Smooth muscle cell (in vitro differentiated cells): ENCODE measurements around the gene HOXC11. TPM values are rescaled to one million over a fixed set of nuclear protein-coding genes. Genes with fewer than 3 reads are reported as not detected.

ENCODE experiments used
- DNase-seq: peaks from one replicate; lab custom pipeline; 2025; ENCODE audit not compliant: unreplicated experiment; lab: John Stamatoyannopoulos, UW
- H2AFZ ChIP-seq: fragments of 200-600 bp; sonication (generic); 2 replicates; pipeline ENCODE4 v1.6.0; 2016; ENCODE audit warnings: antibody characterized with exemption, low read depth, mild to moderate bottlenecking
- H3F3A ChIP-seq: fragments of 200-600 bp; sonication (generic); 2 replicates; pipeline ENCODE4 v1.6.0; 2017; ENCODE audit warnings: antibody characterized with exemption, low read depth
- H3K27ac ChIP-seq: fragments of 200-600 bp; sonication (generic); 2 replicates; pipeline ENCODE4 v1.5.1; 2016; ENCODE audit warnings: low read depth, mild to moderate bottlenecking
- H3K27me3 ChIP-seq: fragments of 200-600 bp; sonication (generic); 2 replicates; pipeline ENCODE4 v1.6.1; 2016; ENCODE audit warnings: low read depth, mild to moderate bottlenecking
- H3K36me3 ChIP-seq: fragments of 200-600 bp; sonication (generic); 2 replicates; pipeline ENCODE4 v1.5.1; 2016; ENCODE audit warnings: low read depth
- H3K4me1 ChIP-seq: fragments of 200-600 bp; sonication (generic); 2 replicates; pipeline ENCODE4 v1.5.1; 2016; ENCODE audit warnings: low read depth
- H3K4me2 ChIP-seq: fragments of 200-600 bp; sonication (generic); 2 replicates; pipeline ENCODE4 v1.6.0; 2016; ENCODE audit warnings: mild to moderate bottlenecking
- H3K4me3 ChIP-seq: fragments of 200-600 bp; sonication (generic); 2 replicates; pipeline ENCODE4 v1.5.1; 2016; ENCODE audit warnings: mild to moderate bottlenecking
- H3K79me2 ChIP-seq: fragments of 200-600 bp; sonication (generic); 2 replicates; pipeline ENCODE4 v1.6.0; 2016; ENCODE audit warnings: low read depth, mild to moderate bottlenecking
- H3K9ac ChIP-seq: fragments of 200-600 bp; sonication (generic); 2 replicates; pipeline ENCODE4 v1.6.0; 2016; ENCODE audit warnings: low read depth
- H3K9me3 ChIP-seq: fragments of 200-600 bp; sonication (generic); replicated peaks from 2 replicates; pipeline ENCODE4 v1.5.1; 2016; ENCODE audit warnings: low read depth
- H4K20me1 ChIP-seq: fragments of 200-600 bp; sonication (generic); 2 replicates; pipeline ENCODE4 v1.6.0; 2016; ENCODE audit warnings: low read depth
- CTCF ChIP-seq: fragments of 200-600 bp; sonication (generic); IDR thresholded peaks from 2 replicates; pipeline ENCODE4 v1.5.1; 2017; ENCODE audit warnings: borderline replicate concordance, mild to moderate bottlenecking, antibody characterized with exemption; ENCODE audit not compliant: insufficient read depth, poor library complexity, severe bottlenecking
- WGBS: methylation state at CpG from one replicate; pipeline ENCODE4 v1.1.7; 2016; ENCODE audit warnings: low lambda C conversion rate; 5-methylcytosine and 5-hydroxymethylcytosine counted together
- polyA plus RNA-seq: library from polyadenylated mRNA; unstranded; fragments of >200 nt; fragmentation: Nextera tagmentation; extraction: Ambion mirVana; gene quantifications from 2 replicates; pipeline ENCODE4 v1.2.1, GENCODE V29; 2016
- total RNA-seq: library from RNA; depleted of rRNA; stranded (reverse); fragments of >200 nt; gene quantifications from 2 replicates; pipeline ENCODE4 v1.2.3, GENCODE V29; 2014

The HOXC11 gene
- total and polyA plus RNA-seq, 2 experiments from 2014 or later = 0.23 to 0.27 TPM

- no peak for DNase-seq
- Histone ChIP-seq H3K4me1 (peaks cover 3% of the 10 kb centered on the region), H3K9me3 (no peaks in the 10 kb centered on the region), H3K36me3 (no peaks in the 10 kb centered on the region), H3K9ac (no peak overlapping the region), H3K79me2 (peaks cover 4% of the 10 kb centered on the region), H2AFZ (no peak overlapping the region), H3K27me3 (peaks cover 90% of the 10 kb centered on the region), H4K20me1 (no peaks in the 10 kb centered on the region), H3K4me2 (peak overlapping the region; percentile 82), H3K27ac (peak overlapping the region; percentile 20), H3F3A (no peaks in the 10 kb centered on the region), H3K4me3 (peak overlapping the region; percentile 42)
- 5% methylated on average over 24 of the region's 25 CpGs for WGBS
- TF ChIP-seq CTCF = no peak
Measured at GRCh38 chr12:54016478-54016964, 43.6 kb downstream of the HOXC11 start.

GRCh38 chr12:54017027-54017788, 44.3 kb downstream of the HOXC11 start:
- H3K79me2 ChIP-seq = peaks cover 11% of the 10 kb centered on the region
- no peaks in the 10 kb centered on the region for H3K36me3 ChIP-seq
- peak overlapping the region; percentile 42 for H3K4me3 ChIP-seq
- no peaks in the 10 kb centered on the region for H4K20me1 ChIP-seq
- H3K4me2 ChIP-seq = peak overlapping the region; percentile 82
- no peak for TF ChIP-seq CTCF
- peaks cover 3% of the 10 kb centered on the region for H3K4me1 ChIP-seq
- H2AFZ ChIP-seq = peak overlapping the region; percentile 28
- DNase-seq = no peak
- no peaks in the 10 kb centered on the region for H3F3A ChIP-seq
- H3K27ac ChIP-seq = peak overlapping the region; percentile 20
- H3K27me3 ChIP-seq = peaks cover 90% of the 10 kb centered on the region
- WGBS = 5% methylated on average over 22 of the region's 24 CpGs
- no peak overlapping the region for H3K9ac ChIP-seq
- no peaks in the 10 kb centered on the region for H3K9me3 ChIP-seq

- no peaks in the 10 kb centered on the region for H3F3A ChIP-seq
- peak overlapping the region; percentile 87 for H3K27ac ChIP-seq
- no peak for TF ChIP-seq CTCF
- peak overlapping the region; percentile 68 for H3K9ac ChIP-seq
- peak overlapping the region; percentile 28 for H2AFZ ChIP-seq
- DNase-seq = peak; percentile 46
- H3K79me2 ChIP-seq = peaks cover 18% of the 10 kb centered on the region
- WGBS = 5% methylated on average over 15 of the region's 34 CpGs
- no peaks in the 10 kb centered on the region for H3K36me3 ChIP-seq
- H3K27me3 ChIP-seq = peaks cover 90% of the 10 kb centered on the region
- no peaks in the 10 kb centered on the region for H3K9me3 ChIP-seq
- peak overlapping the region; percentile 42 for H3K4me3 ChIP-seq
- peak overlapping the region; percentile 82 for H3K4me2 ChIP-seq
- H3K4me1 ChIP-seq = peaks cover 3% of the 10 kb centered on the region
- H4K20me1 ChIP-seq = no peaks in the 10 kb centered on the region
Measured at GRCh38 chr12:54017878-54018467, 45.0 kb downstream of the HOXC11 start.
